GM21723 (cell line): ENCODE data around the gene U2AF1.
"Not testable (repeated sequence)": the region's sequence is repeated elsewhere in the genome, so short reads cannot be mapped to it uniquely, and the experiment has no call there.

Source experiments
- ATAC-seq: cut with Tn5 transposase; IDR thresholded peaks from one replicate; pipeline ENCODE4 v1.9.1; 2021; ENCODE audit warnings: mild to moderate bottlenecking, moderate library complexity; ENCODE audit not compliant: unreplicated experiment

Gene U2AF1, protein sequence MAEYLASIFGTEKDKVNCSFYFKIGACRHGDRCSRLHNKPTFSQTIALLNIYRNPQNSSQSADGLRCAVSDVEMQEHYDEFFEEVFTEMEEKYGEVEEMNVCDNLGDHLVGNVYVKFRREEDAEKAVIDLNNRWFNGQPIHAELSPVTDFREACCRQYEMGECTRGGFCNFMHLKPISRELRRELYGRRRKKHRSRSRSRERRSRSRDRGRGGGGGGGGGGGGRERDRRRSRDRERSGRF

GRCh38 chr21:43106965-43107793 is at the start of gene U2AF1:
TSS of gene U2AF1 (minus strand) at chr21:43107570. CDS start at chr21:43107494, 76 bp downstream.
- peak; percentile 57 for ATAC-seq

DNA sequence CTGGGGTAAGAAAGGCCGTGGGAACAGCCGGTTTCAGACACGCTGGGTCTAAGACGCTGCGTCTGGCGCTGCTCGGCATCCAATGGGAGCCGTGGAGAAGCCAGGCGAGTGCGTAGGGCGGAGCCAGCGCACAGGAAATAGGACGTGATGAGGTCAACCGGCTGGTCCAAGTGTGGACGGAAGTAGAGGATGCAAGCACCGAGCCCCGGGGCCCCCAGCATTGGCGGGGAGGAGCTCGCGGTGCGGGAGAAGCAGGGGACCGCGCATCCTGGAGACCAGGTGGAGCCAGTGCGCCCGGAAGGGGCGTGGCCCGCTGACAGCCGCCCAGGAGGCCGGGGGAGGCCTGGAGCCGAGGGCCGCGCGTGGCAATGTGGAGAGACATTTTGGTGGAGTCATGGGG is 46.2 kb upstream of the U2AF1 start:
- not testable (repeated sequence) for ATAC-seq

- ATAC-seq = not testable (repeated sequence)
Observed at GRCh38 chr21:43149344-43149743, 42.0 kb upstream of the U2AF1 start.

DNA sequence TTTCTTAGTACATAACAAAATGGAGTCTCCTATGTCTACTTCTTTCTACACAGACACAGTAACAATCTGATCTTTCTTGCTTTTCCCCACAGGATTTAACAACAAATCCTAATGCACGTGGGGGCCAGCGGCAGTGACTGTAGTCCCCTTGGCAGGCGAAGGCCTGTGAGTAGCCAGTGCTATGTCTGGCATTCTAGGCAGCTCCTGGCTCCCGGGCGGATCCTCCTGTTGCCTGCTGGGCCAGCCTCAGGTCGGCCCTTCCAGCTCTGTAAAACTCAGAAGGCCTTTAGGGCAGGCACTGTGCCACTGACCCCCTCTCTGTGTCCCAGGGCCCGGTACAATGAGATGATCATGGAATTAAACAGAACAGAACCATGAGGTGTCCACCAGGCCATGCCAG is 40.6 kb upstream of the U2AF1 start:
- not testable (repeated sequence) for ATAC-seq

GRCh38 chr21:43146637-43147036 is 39.3 kb upstream of the U2AF1 start:
- not testable (repeated sequence) for ATAC-seq

- ATAC-seq = not testable (repeated sequence)
Observed at GRCh38 chr21:43141407-43141806, 34.0 kb upstream of the U2AF1 start.

DNA sequence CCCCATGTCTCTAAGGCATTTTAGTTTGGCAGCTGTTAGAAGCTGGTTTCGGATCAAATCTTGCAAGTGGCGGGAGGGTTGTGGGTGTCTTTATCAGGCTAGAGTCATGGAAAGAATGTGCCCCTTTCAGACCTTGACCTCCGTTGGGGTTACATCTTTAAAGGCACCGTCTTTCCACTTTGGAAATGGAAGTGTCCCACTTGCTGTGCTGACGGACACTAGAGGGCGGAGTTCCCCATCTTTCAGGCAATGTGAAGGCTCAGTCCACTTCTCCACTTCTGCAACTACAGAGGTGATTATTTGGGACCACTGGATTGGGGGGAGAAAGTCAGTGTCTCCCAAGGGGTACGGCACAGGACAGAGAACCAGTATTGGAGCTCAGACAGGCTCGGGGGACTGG is 31.6 kb upstream of the U2AF1 start:
- not testable (repeated sequence) for ATAC-seq

DNA sequence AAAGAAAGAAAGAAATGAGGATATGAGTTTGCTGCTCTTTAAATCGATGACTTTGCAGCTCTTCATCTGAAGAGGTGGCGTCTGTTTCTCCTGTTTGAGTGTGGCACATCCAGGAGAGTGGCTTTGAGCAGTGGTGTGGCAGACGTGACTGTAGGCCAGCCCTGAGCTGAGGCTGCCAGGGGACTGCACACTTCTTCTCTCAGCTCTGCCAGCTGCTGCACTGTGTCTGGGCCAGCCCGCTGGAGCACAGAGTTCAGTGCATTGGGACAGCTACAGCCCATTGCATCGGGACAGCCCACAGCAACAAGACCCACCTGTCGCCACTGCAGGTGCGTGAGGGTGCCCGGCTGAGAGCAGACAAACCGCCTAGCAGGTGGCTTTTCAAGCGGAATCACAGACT is 27.1 kb upstream of the U2AF1 start:
- ATAC-seq = not testable (repeated sequence)

- ATAC-seq = not testable (repeated sequence)
Observed at GRCh38 chr21:43130094-43130493, 22.7 kb upstream of the U2AF1 start.

DNA sequence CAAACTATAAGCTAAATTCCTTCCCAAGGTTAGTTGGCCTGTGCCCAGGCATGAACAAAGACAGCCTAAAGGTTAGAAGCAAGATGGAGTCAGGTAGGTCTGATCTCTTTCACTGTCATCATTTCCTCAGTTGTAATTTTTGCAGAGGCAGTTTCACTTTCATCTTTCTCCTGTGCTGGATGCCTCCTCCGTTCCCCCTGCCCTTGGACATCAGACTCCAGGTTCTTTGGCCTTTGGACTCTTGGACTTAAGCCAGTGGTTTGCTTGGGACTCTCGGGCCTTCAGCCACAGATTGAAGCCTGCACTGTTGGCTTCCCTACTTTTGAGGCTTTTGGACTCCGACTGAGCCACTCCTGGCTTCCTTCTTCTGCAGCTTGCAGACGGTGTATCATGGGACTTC is 8.6 kb upstream of the U2AF1 start:
- not testable (repeated sequence) for ATAC-seq

GRCh38 chr21:43114483-43114882 is 7.1 kb upstream of the U2AF1 start:
- ATAC-seq = not testable (repeated sequence)

GRCh38 chr21:43109006-43109405 is 1.6 kb upstream of the U2AF1 start:
- peak; percentile 45 for ATAC-seq

GRCh38 chr21:43108177-43108576 is 807 bp upstream of the U2AF1 start:
- not testable (repeated sequence) for ATAC-seq

DNA sequence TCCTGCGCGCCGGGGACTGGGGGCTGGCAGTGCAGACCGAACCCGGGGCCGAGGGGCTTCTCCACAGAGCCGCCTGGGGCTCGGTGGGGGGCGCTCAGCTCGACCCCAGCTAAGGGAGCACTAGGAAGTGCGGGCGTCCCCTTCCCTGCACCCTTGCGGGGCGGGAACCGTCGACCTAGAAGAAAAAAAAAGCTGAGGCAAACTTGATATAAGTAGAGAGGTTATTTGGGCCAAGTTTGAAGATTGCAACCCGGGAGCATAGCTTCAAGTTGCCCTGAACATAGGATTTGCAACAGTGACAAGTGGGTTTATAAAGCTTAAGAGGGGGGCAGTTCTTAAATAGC is 396 bp upstream of the U2AF1 start:
- ATAC-seq = peak; percentile 20

DNA sequence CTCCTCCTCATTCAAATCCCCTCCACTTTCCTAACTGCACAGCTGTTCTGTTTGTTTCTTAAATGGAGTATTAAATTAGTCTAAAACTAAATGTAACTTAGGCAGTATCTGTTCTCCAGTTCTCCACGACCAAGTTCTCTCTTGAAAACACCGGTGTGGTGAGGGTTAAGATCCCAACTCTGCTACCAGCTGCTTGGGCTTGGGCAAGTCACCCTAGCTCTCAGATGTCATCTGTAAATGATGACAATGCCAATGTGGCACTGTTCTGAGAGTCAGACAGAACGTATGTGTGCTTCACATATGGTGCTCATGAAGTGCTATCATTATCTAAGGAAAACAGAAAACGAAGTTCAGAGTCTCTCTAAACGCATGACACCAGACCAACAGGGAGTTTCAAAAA is 2.7 kb downstream of the U2AF1 start:
- ATAC-seq = not testable (repeated sequence)

DNA sequence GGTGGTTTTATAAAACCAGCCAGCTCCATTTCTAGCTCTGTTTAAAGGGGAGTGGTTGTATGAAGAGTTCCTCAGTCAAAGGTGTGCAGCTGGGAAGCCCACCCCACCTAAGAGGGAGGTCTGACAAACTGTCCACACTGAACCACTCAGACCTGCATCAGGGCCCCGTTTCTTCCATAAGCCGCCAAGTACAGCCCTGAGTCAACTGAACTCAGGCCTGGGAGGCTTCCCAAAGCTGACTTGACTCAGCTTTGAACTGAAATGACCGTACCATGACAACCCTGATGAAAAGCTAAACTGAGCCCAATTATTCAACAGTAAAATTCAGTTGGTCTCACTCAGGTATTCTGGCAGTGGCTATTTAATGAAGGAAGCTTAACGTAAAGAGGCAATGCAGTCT is 5.1 kb downstream of the U2AF1 start:
- ATAC-seq = not testable (repeated sequence)

GRCh38 chr21:43101676-43102075 is 5.7 kb downstream of the U2AF1 start:
- ATAC-seq = not testable (repeated sequence)

GRCh38 chr21:43101000-43101399 is 6.4 kb downstream of the U2AF1 start:
- not testable (repeated sequence) for ATAC-seq

- ATAC-seq = not testable (repeated sequence)
Observed at GRCh38 chr21:43091979-43092614, 15.3 kb downstream of the U2AF1 start.

DNA sequence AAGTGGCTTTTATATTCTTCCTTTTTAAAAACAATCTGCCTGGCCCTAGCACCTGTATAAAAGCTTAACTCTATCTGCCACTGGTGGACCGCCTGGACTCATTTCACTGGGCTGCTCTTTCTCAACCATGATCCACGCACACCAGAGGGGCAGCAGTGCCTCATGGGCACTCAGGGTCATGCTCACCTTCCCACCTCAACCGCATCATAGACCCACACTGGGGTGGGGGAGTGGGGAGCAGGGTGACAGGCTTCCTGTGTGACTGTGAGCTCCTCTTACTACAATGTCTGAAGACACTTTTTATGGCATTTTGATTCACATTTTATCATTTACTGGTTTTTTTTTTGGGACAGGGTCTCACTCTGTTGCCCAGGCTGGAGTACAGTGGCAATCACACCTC is 16.4 kb downstream of the U2AF1 start:
- ATAC-seq = not testable (repeated sequence)

DNA sequence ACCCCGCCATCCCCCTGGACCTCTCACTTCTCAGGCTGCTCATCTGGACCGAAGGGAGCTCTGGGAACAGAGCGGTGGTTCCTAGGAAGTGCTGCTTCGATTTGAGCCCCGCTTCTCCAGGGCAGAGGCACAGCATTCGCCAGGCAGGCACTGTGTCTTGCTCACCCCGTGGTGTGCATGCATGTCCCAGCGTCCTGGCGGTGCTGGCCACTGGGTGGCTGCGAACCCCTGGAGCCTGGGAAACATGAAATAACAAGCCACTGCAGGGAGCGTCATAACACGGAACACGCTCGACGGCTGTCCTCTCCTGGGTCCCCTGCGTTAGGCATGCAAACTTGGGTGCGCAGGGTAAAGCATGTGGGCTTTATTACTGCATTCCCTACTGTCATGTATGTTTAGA is 17.9 kb downstream of the U2AF1 start:
- ATAC-seq = not testable (repeated sequence)
